ENCODE measurements around the gene TAS1R3.

DNA sequence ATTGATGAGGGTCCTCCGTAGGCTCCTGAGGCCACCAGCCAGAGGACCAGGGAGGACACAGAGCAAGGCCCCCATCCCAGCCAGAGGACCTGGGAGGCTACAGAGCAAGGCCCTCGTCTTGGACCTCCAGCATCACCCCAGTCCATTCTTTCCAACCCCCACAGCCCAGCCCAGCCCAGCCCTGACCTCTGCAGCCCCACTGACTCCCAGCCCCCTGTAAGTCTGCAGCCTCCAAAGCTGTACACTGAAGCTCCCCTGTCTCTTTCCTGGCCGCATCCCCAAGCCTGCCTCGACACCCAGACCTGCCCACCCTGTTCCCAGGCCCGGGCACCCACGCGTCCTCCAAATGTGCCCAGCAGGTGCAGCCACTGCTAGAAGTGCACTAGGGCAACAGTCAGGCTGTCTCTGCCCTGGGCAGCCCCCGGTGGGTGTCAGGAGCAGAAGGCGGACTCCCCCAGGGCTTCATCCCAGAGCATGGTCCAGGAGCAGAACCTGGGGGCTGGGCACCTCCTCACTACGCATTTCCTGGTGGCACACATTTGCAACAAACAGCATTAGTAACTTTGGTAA is 16.0 kb downstream of the TAS1R3 start:
- TF ChIP-seq TAF1 (IDR thresholded peaks at IDR 0.05; ENCODE audit: borderline replicate concordance, insufficient read depth, low read length) (no peak), SIN3A (IDR thresholded peaks at IDR 0.05; ENCODE audit: borderline replicate concordance, insufficient read depth, low read length) (no peak)

All from PFSK-1 (cell line).